HG03521 (cell line): ENCODE data around the gene SIRT5.
A peak's percentile ranks its signal among the peaks of the same experiment; 100 is the strongest.

Source experiments
- ATAC-seq: cut with Tn5 transposase; IDR thresholded peaks from one replicate; pipeline ENCODE4 v1.9.1; 2021; ENCODE audit warnings: mild to moderate bottlenecking, moderate library complexity; ENCODE audit not compliant: unreplicated experiment

The SIRT5 gene

DNA sequence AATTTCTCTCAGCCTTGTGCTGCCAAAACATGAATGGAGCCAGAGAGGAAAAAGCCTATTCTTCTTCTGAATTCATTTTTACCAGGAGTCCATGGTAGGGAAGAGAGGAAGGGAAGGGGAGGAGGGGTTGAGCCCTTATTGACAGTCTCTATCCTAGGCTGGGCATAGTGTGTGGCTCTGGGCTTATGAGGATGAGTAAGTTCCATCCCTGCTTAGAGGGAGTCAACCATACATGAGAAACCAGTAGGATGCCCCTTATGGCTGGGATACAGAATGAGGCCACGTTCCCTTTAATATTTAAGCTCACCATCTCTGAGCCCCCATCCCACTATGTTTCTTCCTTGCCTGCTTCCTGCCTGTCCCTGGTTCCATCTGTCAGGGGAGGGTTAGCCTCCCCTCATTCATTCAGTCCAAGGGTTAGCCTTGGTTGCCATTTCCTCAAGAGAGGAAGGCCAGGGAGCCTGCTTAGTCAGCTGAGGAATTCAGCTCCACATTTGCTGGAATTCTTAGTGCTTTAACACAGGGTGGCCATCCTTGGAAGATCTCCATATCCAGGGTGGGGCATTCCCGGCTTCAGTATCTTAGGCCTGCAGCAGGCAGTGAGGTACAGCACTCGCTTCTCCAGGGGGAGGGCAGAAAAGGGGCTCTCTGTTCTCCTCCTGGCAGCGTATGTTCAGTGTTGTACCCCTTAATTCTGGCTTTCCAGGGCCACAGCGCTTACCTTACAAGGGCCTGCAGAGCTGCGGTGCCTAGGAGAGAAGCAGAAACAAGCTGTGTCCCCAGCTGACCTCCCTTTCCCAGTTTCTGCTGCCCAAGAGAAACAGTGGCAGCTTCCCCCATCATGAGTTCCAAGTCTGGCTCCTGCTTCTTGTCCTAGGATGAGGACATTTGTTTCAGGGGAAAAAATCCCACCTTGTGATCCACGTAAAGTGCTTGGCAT lies 12.5 kb downstream of the SIRT5 start:
- ATAC-seq = no peak

- no peak for ATAC-seq
These were observed 15.4 kb downstream of the SIRT5 start for GRCh38 chr6:13589801-13590200.

DNA sequence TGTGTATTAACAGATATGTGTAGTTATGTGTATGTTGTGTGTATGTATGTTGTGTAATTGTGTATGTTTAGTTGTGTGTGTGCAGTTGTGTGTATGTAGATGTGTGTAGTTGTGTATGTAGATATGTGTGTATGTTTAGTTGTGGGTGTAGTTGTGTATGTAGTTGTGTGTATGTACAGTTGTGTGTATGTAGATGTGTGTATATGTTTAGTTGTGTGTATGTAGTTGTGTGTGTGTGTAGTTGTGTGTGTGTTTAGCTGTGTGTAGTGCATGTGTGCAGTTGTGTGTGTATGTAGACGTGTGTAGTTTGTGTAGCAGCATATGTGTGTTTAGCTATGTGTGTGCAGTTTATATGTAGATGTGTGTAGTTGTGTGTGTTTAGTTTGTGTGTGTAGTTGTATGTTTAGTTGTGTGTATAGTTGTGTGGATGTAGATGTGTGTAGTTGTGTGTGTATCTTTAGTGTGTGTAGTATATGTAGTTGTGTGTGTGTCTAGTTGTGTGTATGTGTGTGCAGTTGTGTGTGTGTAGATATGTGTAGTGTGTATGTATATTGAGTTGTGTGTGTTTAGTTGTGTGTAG lies 16.3 kb downstream of the SIRT5 start:
- no peak for ATAC-seq

GRCh38 chr6:13591205-13591921 lies 17.0 kb downstream of the SIRT5 start:
- ATAC-seq = no peak

DNA sequence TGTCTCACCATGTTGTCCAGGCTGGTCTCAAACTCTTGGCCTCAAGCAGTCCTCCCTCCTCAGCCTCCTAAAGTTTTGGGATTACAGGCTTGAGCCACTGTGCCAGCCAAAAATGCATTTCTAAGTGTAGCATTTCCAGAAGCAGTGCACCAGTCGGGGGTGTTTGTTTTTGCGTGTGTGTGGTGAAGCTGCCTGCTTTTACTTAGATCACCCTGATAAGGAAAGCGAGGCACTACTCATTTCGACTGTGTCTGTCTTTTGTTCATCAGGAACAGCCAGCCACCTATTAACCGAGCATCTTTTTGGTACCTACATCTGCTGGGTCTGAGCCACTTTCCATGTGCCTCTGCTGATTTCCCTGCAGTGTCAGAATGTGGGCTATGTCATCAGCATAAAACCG lies 18.7 kb downstream of the SIRT5 start:
- ATAC-seq = no peak

DNA sequence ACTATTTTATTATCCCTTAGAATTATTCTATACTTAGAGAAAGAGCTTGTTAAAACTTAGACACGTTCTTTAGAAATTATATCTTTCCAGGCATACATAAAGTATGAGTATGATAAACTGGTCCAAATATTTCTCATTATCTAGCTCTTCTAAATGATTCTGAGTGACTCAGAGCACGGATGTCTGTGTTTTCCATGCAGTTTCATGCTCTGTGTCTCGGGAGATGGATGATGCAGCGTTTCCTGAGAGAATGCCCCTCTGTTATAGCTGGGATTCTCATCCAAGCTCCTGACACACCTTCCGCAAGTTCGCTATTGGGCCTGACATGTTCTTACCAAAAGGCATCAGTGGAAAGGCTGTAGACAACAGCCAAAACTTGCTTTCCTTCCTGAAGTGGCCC lies 19.3 kb downstream of the SIRT5 start:
- ATAC-seq = no peak

GRCh38 chr6:13597073-13597472 lies 22.7 kb downstream of the SIRT5 start:
- no peak for ATAC-seq

GRCh38 chr6:13600036-13600435 lies 25.6 kb downstream of the SIRT5 start:
- no peak for ATAC-seq

- ATAC-seq = no peak
These were observed 29.7 kb downstream of the SIRT5 start for GRCh38 chr6:13604135-13604534.

DNA sequence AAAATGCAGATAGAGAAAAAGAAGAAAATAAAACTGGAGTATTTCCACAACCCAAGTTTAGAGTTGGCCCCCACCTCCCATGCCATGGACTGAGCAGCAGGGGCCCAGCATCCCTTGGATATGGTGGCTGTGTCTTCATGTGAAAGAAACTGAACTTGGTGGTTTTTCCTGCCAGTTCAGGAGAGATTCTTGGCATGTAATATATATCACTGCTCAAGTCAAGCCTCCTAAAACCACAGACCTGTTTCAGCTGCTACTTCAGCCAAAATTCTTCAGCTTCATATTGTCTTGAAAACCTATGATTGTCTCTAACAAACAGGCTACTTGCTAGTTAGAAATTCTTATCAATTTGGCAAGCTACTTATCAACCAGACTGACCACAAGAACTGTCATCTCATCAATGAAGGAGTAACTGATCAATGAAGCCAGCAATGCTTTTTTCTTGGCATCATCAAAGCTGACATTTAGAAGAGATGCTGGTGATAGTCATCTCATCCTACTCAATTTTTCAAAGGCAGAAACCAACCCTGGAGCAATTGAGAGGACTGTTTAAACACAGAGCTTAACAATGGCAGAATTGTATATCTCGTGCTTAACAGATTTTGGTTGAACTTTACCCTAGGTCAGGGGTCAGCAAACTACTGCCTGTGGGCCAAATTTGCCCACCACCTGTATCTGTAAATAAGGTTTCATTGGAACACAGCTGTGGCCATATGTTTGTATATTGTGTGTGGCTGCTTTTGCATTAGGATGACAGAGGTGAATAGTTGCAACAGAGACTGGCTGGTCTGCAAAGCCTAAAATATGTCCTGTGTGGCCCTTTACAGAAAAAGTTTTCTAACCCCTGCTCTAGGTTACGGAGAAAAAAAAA lies 30.4 kb downstream of the SIRT5 start:
- ATAC-seq = no peak

GRCh38 chr6:13605634-13606033 lies 31.2 kb downstream of the SIRT5 start:
- ATAC-seq = no peak

- no peak for ATAC-seq
These were observed 37.3 kb downstream of the SIRT5 start for GRCh38 chr6:13611715-13612114.

DNA sequence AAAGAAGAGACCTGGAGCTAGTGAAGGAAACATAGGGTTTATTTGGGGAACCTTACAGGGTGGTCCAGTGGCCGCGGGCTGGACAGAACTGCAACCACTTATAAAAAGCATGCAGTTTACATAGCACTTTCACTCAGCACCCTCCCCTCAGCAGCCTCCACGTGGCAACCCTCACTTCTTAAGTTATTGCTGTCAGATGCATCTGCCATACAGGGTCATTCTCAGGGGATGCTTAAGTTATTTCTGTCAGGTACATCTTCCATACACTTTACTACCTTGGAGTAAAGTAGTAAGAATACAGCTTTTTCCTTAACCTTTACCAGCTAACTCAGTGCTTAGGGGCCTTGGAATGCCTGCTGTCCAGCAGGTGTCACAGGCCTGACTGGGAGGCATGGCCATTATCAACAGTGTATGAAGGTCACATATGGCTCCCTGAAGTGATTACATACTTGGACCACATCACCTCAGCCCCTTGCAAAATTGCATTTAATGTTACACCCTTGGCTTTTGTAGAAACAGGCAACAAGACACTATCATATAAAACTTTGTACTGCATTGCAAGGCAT lies 38.7 kb downstream of the SIRT5 start:
- no peak for ATAC-seq

- ATAC-seq = peak; percentile 28
These were observed 39.9 kb downstream of the SIRT5 start for GRCh38 chr6:13614126-13614925.

DNA sequence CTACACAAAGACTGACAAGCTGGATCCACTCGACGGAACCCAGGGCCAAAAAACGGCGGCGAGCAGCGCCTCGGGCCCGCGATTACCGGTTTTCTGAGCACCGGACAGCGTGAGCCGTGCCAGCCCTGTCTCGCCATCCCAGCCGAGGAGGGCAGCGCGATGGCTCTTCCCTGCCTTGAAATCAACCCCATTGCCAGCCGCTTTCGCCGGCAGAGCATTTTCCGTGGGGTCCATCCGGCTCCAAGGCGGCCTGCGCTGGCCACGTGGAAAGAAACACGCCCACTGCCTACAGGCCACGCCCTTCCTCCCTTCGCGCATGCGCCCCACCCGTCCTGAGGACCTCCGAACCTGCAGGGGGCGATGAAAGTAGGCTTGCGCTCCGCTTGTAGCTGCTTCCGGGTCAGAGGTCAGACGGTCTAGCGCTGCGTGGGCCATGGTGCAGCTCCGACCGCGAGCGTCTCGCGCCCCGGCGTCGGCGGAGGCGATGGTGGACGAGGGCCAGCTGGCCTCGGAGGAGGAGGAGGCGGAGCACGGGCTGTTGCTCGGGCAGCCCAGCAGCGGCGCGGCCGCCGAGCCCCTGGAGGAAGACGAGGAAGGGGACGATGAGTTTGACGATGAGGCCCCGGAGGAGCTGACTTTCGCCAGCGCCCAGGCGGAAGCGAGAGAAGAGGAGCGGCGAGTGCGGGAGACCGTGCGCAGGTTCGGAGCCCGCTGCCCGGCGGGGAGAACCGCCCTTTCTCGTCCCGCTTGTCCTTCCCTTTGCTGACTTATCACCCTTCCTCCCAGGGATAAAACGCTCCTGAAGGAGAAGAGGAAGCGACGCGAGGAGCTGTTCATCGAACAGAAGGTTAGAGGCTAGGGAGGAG lies 40.8 kb downstream of the SIRT5 start, which contains the start of gene NOL7:
Gene NOL7, plus strand, starts transcription at position 410 of the 866 bp plus-strand sequence. Its CDS starts 24 bp downstream, at position 434.
- peak; percentile 92 for ATAC-seq

- ATAC-seq = no peak
These were observed 41.4 kb downstream of the SIRT5 start for GRCh38 chr6:13615792-13616120.

DNA sequence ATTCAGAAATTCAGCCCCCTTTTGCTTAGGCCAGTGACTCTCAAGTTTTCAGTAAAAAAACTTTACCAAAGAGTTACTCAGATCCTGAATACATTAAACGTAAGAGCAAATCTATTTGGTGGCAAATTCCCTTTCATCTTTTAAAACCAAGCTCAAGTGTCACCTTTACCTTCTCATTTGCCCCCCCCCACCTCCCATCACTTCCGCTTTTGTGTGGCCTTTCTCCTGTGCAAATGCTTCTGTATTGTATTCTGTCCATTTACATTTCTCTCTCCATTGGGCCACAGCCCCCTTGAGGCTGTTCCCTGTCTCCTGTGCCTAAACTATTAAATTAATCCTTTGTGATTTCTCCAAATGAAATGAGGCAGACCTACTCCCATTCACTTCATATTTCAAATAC lies 42.7 kb downstream of the SIRT5 start:
- no peak for ATAC-seq

DNA sequence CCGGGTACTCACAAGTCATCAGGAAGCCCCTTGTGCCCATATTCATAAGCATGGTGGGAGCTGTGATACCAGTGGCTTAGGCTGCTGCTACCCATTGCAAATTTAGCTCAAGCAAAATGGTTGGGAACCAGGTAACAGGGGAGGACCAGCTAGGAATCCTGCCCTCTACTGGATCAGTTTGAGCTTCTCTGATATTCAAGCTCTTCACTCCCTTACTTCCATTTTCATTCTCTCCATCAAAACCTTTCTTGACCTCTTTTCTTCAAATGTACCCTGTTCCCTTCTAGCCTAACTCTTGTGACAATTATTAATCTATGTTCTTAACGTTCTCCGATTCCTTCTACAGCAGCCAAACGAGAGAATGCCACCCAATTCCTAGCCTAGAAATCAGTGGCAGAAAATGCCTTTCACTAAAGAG lies 50.5 kb downstream of the SIRT5 start:
- no peak for ATAC-seq
